ENCODE results near the gene TNC.

The TNC gene

DNA sequence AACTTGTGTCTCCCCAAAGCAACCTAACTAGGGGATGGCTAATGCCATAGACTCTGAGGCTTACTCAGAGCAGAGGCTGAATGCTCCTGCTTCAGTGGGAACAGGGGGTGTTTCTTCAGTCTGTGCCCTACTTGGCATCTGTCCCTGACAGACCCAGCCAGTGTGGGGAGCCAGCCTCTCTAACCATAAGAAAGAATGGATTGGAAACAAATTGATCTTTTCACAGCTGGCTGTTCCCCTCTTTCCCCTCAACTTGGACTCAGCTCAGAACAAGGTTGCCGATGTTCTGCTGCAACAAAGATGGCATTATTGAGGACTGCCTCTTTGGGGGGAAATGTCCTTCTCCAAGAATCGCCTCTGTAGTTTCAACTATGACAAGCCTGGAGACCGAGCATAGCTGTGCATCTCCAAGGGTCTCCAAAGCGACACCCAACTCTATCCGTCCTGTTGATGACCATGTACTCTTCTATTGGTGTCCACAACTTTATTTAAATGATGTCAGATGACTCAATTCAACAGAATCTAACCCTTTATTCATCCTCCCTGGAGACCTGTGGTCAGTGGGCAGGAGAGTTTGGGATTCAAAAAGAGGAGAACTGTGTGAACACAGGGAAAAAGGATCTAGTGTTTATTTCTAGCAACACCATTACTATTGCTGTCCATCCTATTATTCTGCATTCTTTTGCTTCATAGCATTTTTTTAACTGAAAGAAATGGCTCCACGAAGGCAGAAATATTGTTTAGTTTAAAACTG is 24.7 kb upstream of the TNC start:
- no peaks in the 10 kb centered on the region for H3K27me3 ChIP-seq (ENCODE audit: low read length)
- H3K4me2 ChIP-seq (ENCODE audit: low read depth, low read length, poor library complexity, severe bottlenecking) = no peak overlapping the region
- no peaks in the 10 kb centered on the region for H3K9me3 ChIP-seq (ENCODE audit: insufficient read depth, low read length)
- TF ChIP-seq EZH2phosphoT487 (conservative IDR thresholded peaks at IDR 0.05; ENCODE audit: low read length) = no peak
- TF ChIP-seq, protein P1, sequence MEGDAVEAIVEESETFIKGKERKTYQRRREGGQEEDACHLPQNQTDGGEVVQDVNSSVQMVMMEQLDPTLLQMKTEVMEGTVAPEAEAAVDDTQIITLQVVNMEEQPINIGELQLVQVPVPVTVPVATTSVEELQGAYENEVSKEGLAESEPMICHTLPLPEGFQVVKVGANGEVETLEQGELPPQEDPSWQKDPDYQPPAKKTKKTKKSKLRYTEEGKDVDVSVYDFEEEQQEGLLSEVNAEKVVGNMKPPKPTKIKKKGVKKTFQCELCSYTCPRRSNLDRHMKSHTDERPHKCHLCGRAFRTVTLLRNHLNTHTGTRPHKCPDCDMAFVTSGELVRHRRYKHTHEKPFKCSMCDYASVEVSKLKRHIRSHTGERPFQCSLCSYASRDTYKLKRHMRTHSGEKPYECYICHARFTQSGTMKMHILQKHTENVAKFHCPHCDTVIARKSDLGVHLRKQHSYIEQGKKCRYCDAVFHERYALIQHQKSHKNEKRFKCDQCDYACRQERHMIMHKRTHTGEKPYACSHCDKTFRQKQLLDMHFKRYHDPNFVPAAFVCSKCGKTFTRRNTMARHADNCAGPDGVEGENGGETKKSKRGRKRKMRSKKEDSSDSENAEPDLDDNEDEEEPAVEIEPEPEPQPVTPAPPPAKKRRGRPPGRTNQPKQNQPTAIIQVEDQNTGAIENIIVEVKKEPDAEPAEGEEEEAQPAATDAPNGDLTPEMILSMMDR (IDR thresholded peaks at IDR 0.05; ENCODE audit: insufficient read depth, low read length, poor library complexity, severe bottlenecking) = no peak
- no peak overlapping the region for H3K9ac ChIP-seq (ENCODE audit: low read length)
- H3F3A ChIP-seq (ENCODE audit: insufficient read depth) = no peaks in the 10 kb centered on the region
- no peak overlapping the region for H3K27ac ChIP-seq (ENCODE audit: low read depth, low read length)
- H4K20me1 ChIP-seq (ENCODE audit: low read depth, low read length) = no peaks in the 10 kb centered on the region
- no peak overlapping the region for H2AFZ ChIP-seq (ENCODE audit: low read depth, low read length, severe bottlenecking)
- H3K4me3 ChIP-seq (ENCODE audit: insufficient read depth, low read length, poor library complexity, severe bottlenecking) = no peak overlapping the region
- H3K9me2 ChIP-seq (replicated peaks; ENCODE audit: insufficient read depth, low read length) = no peaks in the 10 kb centered on the region
- H3K79me2 ChIP-seq (ENCODE audit: insufficient read depth, low read length) = no peaks in the 10 kb centered on the region
- no peaks in the 10 kb centered on the region for H3K36me3 ChIP-seq (ENCODE audit: low read length)

DNA sequence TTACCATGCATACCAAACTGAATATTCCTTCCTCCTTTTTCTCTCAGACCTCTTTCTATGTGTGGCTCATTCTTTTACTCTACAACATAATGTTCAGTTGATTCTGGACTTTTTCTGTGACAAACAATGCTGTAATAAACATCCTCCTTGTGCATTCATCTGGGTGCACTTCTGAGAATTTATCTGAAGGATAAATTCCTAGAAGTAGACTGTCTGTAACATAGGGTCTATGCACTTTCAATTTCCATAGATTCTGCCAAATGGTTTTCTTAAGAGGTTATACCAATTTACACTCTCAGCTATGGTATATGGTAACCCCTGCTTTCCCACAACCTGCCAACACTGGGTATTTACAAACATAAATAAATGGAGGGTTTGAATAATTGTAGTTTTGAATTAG is 24.1 kb upstream of the TNC start:
- Histone ChIP-seq H3K9me3 (ENCODE audit: insufficient read depth, low read length) (no peaks in the 10 kb centered on the region), H3K4me3 (ENCODE audit: insufficient read depth, low read length, poor library complexity, severe bottlenecking) (no peak overlapping the region), H3K4me2 (ENCODE audit: low read depth, low read length, poor library complexity, severe bottlenecking) (no peak overlapping the region), H4K20me1 (ENCODE audit: low read depth, low read length) (no peaks in the 10 kb centered on the region), H2AFZ (ENCODE audit: low read depth, low read length, severe bottlenecking) (no peak overlapping the region), H3F3A (ENCODE audit: insufficient read depth) (no peaks in the 10 kb centered on the region), H3K27me3 (ENCODE audit: low read length) (no peaks in the 10 kb centered on the region), H3K79me2 (ENCODE audit: insufficient read depth, low read length) (no peaks in the 10 kb centered on the region), H3K9me2 (replicated peaks; ENCODE audit: insufficient read depth, low read length) (no peaks in the 10 kb centered on the region), H3K27ac (ENCODE audit: low read depth, low read length) (no peak overlapping the region), H3K36me3 (ENCODE audit: low read length) (no peaks in the 10 kb centered on the region), H3K9ac (ENCODE audit: low read length) (no peak overlapping the region)
- no peak for TF ChIP-seq EZH2phosphoT487 (conservative IDR thresholded peaks at IDR 0.05; ENCODE audit: low read length)
- TF ChIP-seq, protein P1 (IDR thresholded peaks at IDR 0.05; ENCODE audit: insufficient read depth, low read length, poor library complexity, severe bottlenecking) = no peak

DNA sequence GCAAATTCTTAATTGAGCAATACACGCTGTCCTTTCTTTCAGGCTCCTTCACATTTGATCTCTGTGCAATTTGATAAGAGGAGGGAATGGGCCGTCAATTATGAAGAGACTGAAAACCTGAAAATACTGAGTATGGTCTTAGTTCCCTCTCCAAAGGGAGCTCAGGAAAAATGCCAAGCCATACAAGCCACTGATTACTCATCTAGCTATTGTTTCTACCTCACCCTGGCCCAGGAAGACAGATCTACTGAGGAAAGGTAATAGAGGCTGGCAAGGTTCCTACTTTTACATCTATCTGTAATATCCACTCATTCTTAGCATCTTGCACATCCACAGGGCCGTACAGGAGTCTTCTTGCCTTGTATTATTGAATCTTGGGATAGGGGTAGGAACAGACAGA is 23.7 kb upstream of the TNC start:
- Histone ChIP-seq H2AFZ (ENCODE audit: low read depth, low read length, severe bottlenecking) (no peak overlapping the region), H3K36me3 (ENCODE audit: low read length) (no peaks in the 10 kb centered on the region), H3K79me2 (ENCODE audit: insufficient read depth, low read length) (no peaks in the 10 kb centered on the region), H3K4me2 (ENCODE audit: low read depth, low read length, poor library complexity, severe bottlenecking) (no peak overlapping the region), H3K9ac (ENCODE audit: low read length) (no peak overlapping the region), H3F3A (ENCODE audit: insufficient read depth) (no peaks in the 10 kb centered on the region), H3K27me3 (ENCODE audit: low read length) (no peaks in the 10 kb centered on the region), H3K9me3 (ENCODE audit: insufficient read depth, low read length) (no peaks in the 10 kb centered on the region), H3K27ac (ENCODE audit: low read depth, low read length) (no peak overlapping the region), H3K4me3 (ENCODE audit: insufficient read depth, low read length, poor library complexity, severe bottlenecking) (no peak overlapping the region), H3K9me2 (replicated peaks; ENCODE audit: insufficient read depth, low read length) (no peaks in the 10 kb centered on the region), H4K20me1 (ENCODE audit: low read depth, low read length) (no peaks in the 10 kb centered on the region)
- TF ChIP-seq, protein P1 (IDR thresholded peaks at IDR 0.05; ENCODE audit: insufficient read depth, low read length, poor library complexity, severe bottlenecking) = no peak
- no peak for TF ChIP-seq EZH2phosphoT487 (conservative IDR thresholded peaks at IDR 0.05; ENCODE audit: low read length)

Measured in SU-DHL-6 (cell line).